HEK293T (cell line): ENCODE results near the gene DCAF15.

Source experiments
- CTCF ChIA-PET: fragments of 350-600 bp; formaldehyde crosslinking; extraction: SDS; loops from one replicate; lab custom pipeline; 2021; ENCODE audit warnings: antibody characterized with exemption, inconsistent platforms; lab: Yijun Ruan, JAX
- POLR2A ChIA-PET: fragments of 350-600 bp; formaldehyde crosslinking; extraction: SDS; loops from one replicate; lab custom pipeline; 2020; ENCODE audit warnings: antibody characterized with exemption, inconsistent platforms; lab: Yijun Ruan, JAX
- DNase-seq: peaks from one replicate; pipeline ENCODE4 v3.0.0; 2012; ENCODE audit warnings: mixed read lengths; ENCODE audit errors: extremely low spot score
- ARNT ChIP-seq: fragments of 450-650 bp; IDR thresholded peaks from 2 replicates; pipeline ENCODE4 v1.6.1; 2017; ENCODE audit warnings: mild to moderate bottlenecking
- BHLHE40 ChIP-seq: fragments of 450-650 bp; IDR thresholded peaks from 2 replicates; pipeline ENCODE4 v1.6.1; 2016; ENCODE audit warnings: mild to moderate bottlenecking, moderate library complexity, borderline replicate concordance
- CTBP1 ChIP-seq: fragments of 450-650 bp; IDR thresholded peaks from 2 replicates; pipeline ENCODE4 v1.6.1; 2016; ENCODE audit warnings: borderline replicate concordance
- ELF4 ChIP-seq: fragments of 450-650 bp; IDR thresholded peaks from 2 replicates; pipeline ENCODE4 v1.6.1; 2017; ENCODE audit warnings: antibody characterized with exemption
- FOXA1 ChIP-seq: fragments of 450-650 bp; IDR thresholded peaks from 2 replicates; pipeline ENCODE4 v1.6.1; 2016; ENCODE audit warnings: mild to moderate bottlenecking
- FOXK2 ChIP-seq: fragments of 450-650 bp; IDR thresholded peaks from 2 replicates; pipeline ENCODE4 v1.6.1; 2016; ENCODE audit warnings: mild to moderate bottlenecking
- FOXM1 ChIP-seq: fragments of 450-650 bp; IDR thresholded peaks from 2 replicates; pipeline ENCODE4 v1.6.1; 2017; ENCODE audit warnings: mild to moderate bottlenecking, borderline replicate concordance
- HDGF ChIP-seq: fragments of 450-650 bp; IDR thresholded peaks from 2 replicates; pipeline ENCODE4 v1.6.1; 2017; ENCODE audit warnings: antibody characterized with exemption, borderline replicate concordance
- L3MBTL2 ChIP-seq: fragments of 450-650 bp; conservative IDR thresholded peaks from 2 replicates; pipeline ENCODE4 v1.6.1; 2016; ENCODE audit warnings: mild to moderate bottlenecking
- LEF1 ChIP-seq: fragments of 450-650 bp; IDR thresholded peaks from 2 replicates; pipeline ENCODE4 v1.6.1; 2017; ENCODE audit warnings: mild to moderate bottlenecking, borderline replicate concordance
- NFRKB ChIP-seq: fragments of 450-650 bp; IDR thresholded peaks from 2 replicates; pipeline ENCODE4 v1.6.1; 2016; ENCODE audit warnings: mild to moderate bottlenecking, moderate library complexity
- SP1 ChIP-seq: fragments of 450-650 bp; IDR thresholded peaks from 2 replicates; pipeline ENCODE4 v1.6.1; 2017
- SUZ12 ChIP-seq: fragments of 450-650 bp; IDR thresholded peaks from 2 replicates; pipeline ENCODE4 v1.6.1; 2016; ENCODE audit warnings: mild to moderate bottlenecking
- TARDBP ChIP-seq: fragments of 450-650 bp; IDR thresholded peaks from 2 replicates; pipeline ENCODE4 v1.6.1; 2016
- ZNF384 ChIP-seq: fragments of 450-650 bp; IDR thresholded peaks from 2 replicates; pipeline ENCODE4 v1.6.1; 2016
- TF ChIP-seq, protein P1 (sequence below): fragments of 450-650 bp; IDR thresholded peaks from 2 replicates; pipeline ENCODE4 v1.6.1; 2016

DCAF15 gene

DNA sequence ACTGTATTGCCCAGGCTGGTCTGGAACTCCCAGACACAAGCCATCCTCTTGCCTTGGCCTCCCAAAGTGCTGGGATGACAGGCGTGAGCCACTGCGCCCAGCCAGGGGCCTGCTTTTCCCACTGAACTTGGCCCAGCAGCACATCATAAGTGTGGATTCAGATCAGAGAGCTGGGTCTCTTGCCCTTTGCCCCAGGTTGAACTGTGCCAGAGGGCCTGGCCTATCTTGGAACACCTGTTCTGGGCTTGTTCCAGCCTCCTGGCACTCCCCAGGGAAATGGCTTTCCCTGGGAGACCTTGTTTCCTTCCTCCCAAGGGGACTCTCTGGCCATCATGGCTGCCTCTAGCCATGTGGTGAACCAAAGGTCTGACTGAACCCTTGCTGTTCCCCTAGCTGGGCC is 42.9 kb upstream of the DCAF15 start:
- POLR2A ChIA-PET = no interaction called here
- no peak for TF ChIP-seq SUZ12
- TF ChIP-seq, protein P1, sequence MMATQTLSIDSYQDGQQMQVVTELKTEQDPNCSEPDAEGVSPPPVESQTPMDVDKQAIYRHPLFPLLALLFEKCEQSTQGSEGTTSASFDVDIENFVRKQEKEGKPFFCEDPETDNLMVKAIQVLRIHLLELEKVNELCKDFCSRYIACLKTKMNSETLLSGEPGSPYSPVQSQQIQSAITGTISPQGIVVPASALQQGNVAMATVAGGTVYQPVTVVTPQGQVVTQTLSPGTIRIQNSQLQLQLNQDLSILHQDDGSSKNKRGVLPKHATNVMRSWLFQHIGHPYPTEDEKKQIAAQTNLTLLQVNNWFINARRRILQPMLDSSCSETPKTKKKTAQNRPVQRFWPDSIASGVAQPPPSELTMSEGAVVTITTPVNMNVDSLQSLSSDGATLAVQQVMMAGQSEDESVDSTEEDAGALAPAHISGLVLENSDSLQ = no peak
- no peak for TF ChIP-seq ARNT
- TF ChIP-seq BHLHE40 = no peak
- no peak for TF ChIP-seq SP1
- CTCF ChIA-PET = interaction anchor here (0.6 kb wide), 1 partner anchor 569 kb away, joined by 4 read pairs; no protein-coding TSS in a partner anchor
- DNase-seq = no peak

DNA sequence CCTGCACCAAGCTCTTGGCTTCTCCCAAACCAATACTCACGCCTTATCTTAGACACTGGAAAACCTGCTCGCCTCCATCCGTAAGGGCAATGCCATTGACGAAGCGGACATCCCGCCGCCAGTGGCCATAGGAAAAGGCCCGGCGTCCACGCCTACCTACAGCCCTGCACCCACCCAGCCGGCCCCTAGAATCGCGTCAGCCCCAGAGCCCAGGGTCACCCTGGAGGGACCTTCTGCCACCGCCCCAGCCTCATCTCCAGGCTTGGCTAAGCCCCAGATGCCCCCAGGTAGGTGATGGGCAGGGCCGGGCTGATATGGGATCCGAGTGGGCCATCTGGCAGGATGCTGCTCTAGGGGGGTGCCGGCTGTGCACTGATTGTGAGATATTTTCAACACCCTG is 39.0 kb upstream of the DCAF15 start:
- ChIA-PET CTCF (no interaction called here), POLR2A (no interaction called here)
- no peak for TF ChIP-seq CTBP1
- no peak for TF ChIP-seq ELF4
- no peak for DNase-seq

DNA sequence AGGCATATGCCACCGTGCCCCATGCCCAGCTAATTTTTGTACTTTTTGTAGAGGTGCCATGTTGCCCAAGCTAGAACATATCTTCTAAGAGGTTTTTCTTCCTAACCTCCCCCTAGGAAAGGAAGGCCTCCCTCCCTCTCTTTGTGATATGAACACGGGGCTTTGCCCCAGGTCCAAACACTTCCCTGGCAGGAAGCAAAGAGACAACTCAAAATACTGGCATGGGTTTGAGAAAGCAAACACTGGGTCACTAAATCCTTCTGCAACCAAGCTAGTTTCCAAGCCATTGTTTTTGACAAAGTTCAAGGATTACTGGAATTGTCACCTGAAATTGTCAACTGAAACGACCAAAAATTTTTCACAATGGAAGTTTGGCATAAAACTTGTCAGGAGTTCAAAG is 37.5 kb upstream of the DCAF15 start:
- no peak for DNase-seq
- TF ChIP-seq ARNT = no peak
- TF ChIP-seq BHLHE40 = no peak
- TF ChIP-seq ELF4 = no peak
- TF ChIP-seq, protein P1 = no peak
- TF ChIP-seq SP1 = no peak
- no peak for TF ChIP-seq SUZ12
- no peak for TF ChIP-seq CTBP1
- no peak for TF ChIP-seq ZNF384
- TF ChIP-seq LEF1 = no peak
- TF ChIP-seq TARDBP = no peak
- TF ChIP-seq L3MBTL2 = no peak
- TF ChIP-seq FOXA1 = no peak
- no peak for TF ChIP-seq FOXK2
- no peak for TF ChIP-seq FOXM1
- no peak for TF ChIP-seq HDGF
- TF ChIP-seq NFRKB = no peak
- CTCF ChIA-PET = no interaction called here
- POLR2A ChIA-PET = no interaction called here

DNA sequence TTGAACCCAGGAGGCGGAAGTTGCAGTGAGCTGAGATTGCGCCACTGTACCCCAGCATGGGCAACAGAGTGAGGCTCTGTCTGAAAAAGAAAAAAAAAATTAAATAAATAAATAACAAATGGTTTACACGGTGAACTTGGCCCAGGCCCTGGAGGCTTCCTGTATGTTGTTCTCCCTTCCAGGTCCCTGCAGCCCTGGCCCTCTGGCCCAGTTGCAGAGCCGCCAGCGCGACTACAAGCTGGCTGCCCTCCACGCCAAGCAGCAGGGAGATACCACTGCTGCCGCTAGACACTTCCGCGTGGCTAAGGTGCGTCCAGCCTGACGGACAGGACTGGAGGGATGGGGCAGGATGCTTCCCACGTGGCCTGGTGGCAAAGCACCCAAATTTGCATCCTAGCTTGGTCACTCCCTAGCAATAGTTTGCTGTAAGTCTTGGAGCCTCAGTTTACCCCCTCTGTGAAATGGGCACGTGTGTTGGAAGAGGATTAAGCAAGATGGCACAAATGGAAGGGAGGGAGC is 34.4 kb upstream of the DCAF15 start:
- TF ChIP-seq L3MBTL2 (no peak), ZNF384 (no peak), BHLHE40 (no peak), ARNT (no peak), LEF1 (no peak), FOXM1 (no peak), TARDBP (no peak), FOXA1 (no peak)
- no peak for DNase-seq
- CTCF ChIA-PET = no interaction called here
- POLR2A ChIA-PET = interaction anchor here (0.7 to 0.9 kb wide), 2 partner anchors 12 to 35 kb away, joined by 3 to 4 read pairs; partner anchors contain the start of gene CC2D1A

DNA sequence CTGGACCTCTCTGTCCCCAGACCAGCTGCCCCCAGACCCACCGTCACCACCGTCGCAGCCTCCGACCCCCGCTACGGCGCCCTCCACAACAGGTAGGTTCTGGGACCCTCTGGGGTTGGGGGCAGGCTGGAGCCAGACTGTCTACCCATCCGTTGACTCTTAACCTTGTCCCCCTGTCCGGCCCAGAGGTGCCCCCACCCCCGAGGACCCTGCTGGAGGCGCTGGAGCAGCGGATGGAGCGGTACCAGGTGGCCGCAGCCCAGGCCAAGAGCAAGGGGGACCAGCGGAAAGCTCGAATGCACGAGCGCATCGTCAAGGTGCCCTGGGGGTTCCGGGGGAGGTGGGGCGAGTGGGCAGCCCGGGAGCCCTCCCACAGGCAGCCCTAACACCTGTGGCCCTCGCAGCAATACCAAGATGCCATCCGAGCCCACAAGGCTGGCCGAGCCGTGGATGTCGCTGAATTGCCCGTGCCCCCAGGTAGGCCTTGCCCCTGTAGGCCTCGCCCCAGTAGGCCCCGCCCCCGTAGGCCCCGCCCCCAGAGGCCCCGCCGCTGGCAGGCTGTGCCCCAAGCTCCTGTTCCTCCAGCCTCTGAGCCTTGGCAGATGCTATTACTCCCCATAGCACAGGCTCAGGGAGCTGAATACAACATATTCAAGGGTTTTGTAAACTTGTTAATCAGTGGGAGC is 33.4 kb upstream of the DCAF15 start:
- ChIA-PET POLR2A (no interaction called here), CTCF (interaction anchor here (0.6 kb wide), 1 partner anchor 109 kb away, joined by 3 read pairs; no protein-coding TSS in a partner anchor)
- TF ChIP-seq FOXM1 (no peak), SP1 (no peak), ARNT (no peak), NFRKB (no peak), BHLHE40 (no peak), ELF4 (no peak), FOXK2 (no peak), L3MBTL2 (no peak), FOXA1 (no peak), HDGF (no peak), CTBP1 (no peak), ZNF384 (no peak), SUZ12 (no peak), LEF1 (no peak), TARDBP (no peak)
- TF ChIP-seq, protein P1 = no peak
- DNase-seq = no peak

DNA sequence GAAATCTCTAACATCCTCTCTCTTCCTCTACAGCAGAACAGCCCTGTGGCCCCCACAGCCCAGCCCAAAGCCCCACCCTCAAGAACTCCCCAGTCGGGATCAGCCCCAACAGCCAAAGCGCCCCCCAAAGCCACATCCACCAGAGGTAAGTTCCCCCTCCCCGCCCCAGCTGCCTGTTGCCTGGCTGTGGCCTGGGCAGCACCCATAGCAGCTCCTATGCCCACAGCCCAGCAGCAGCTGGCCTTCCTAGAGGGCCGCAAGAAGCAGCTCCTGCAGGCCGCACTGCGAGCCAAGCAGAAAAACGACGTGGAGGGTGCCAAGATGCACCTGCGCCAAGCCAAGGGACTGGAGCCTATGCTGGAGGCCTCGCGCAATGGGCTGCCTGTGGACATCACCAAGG is 31.8 kb upstream of the DCAF15 start:
- POLR2A ChIA-PET = interaction anchor here (0.8 to 1.2 kb wide), 2 partner anchors 13 to 32 kb away, joined by 3 to 5 read pairs; partner anchors contain the start of gene DCAF15
- CTCF ChIA-PET = no interaction called here
- no peak for DNase-seq
- TF ChIP-seq SUZ12 = no peak
- TF ChIP-seq TARDBP = no peak
- TF ChIP-seq CTBP1 = no peak
- no peak for TF ChIP-seq ZNF384
- TF ChIP-seq SP1 = no peak
- no peak for TF ChIP-seq LEF1
- no peak for TF ChIP-seq FOXK2
- TF ChIP-seq ARNT = no peak
- TF ChIP-seq, protein P1 = no peak
- TF ChIP-seq FOXA1 = no peak
- TF ChIP-seq FOXM1 = no peak
- TF ChIP-seq HDGF = no peak
- TF ChIP-seq NFRKB = no peak
- no peak for TF ChIP-seq ELF4
- TF ChIP-seq BHLHE40 = no peak
- TF ChIP-seq L3MBTL2 = no peak
